MG63 (cell line): ENCODE data around the gene STX1B. TPM values are rescaled to one million over a fixed set of nuclear protein-coding genes. Genes with fewer than 3 reads are reported as not detected.
A peak's percentile ranks its signal among the peaks of the same experiment; 100 is the strongest.

Source experiments
- DNase-seq: peaks from one replicate; pipeline ENCODE4 v3.0.0-alpha.2; 2020
- H3K27me3 ChIP-seq: fragments of 250-450 bp; sonication (Bioruptor Pico); 2 replicates; pipeline ENCODE4 v1.5.1; 2020; ENCODE audit warnings: mild to moderate bottlenecking, moderate library complexity
- H3K36me3 ChIP-seq: fragments of 250-450 bp; sonication (Bioruptor Pico); 2 replicates; pipeline ENCODE4 v1.5.1; 2020; ENCODE audit warnings: mild to moderate bottlenecking, moderate library complexity
- H3K4me3 ChIP-seq: fragments of 250-450 bp; sonication (Bioruptor Pico); 2 replicates; pipeline ENCODE4 v1.5.1; 2020; ENCODE audit warnings: mild to moderate bottlenecking, moderate library complexity
- H3K9me3 ChIP-seq: fragments of 250-450 bp; sonication (Bioruptor Pico); 2 replicates; pipeline ENCODE4 v1.5.1; 2020; ENCODE audit warnings: mild to moderate bottlenecking, moderate library complexity
- total RNA-seq: library from RNA; depleted of rRNA; stranded (reverse); fragments of >200 nt; shearing (Covaris generic); gene quantifications from 2 replicates; pipeline ENCODE4 v1.2.3, GENCODE V29; 2014; ENCODE audit warnings: low replicate concordance

The STX1B gene
- total RNA-seq, 1 experiment from 2014 or later: not detected

GRCh38 chr16:30989469-30990047 is 20.9 kb downstream of the STX1B start:
- H3K27me3 ChIP-seq: no peaks in the 10 kb centered on the region
- no peaks in the 10 kb centered on the region for H3K9me3 ChIP-seq

GRCh38 chr16:30987581-30988190 is 22.8 kb downstream of the STX1B start:
- H3K9me3 ChIP-seq: no peaks in the 10 kb centered on the region
- peaks cover 31% of the 10 kb centered on the region for H3K36me3 ChIP-seq
- DNase-seq: no peak
- no peak overlapping the region for H3K4me3 ChIP-seq
- no peaks in the 10 kb centered on the region for H3K27me3 ChIP-seq

More at GRCh38 chr16:30989469-30990047, 20.9 kb downstream of the STX1B start:
- Histone ChIP-seq H3K36me3 (peaks cover 19% of the 10 kb centered on the region), H3K4me3 (no peak overlapping the region)
- no peak for DNase-seq

- H3K4me3 ChIP-seq: no peak overlapping the region
These were observed 24.1 kb downstream of the STX1B start for GRCh38 chr16:30986129-30986991.

GRCh38 chr16:30985401-30986128 is 24.9 kb downstream of the STX1B start:
- Histone ChIP-seq H3K36me3 (peaks cover 46% of the 10 kb centered on the region), H3K9me3 (no peaks in the 10 kb centered on the region), H3K27me3 (no peaks in the 10 kb centered on the region), H3K4me3 (0 out of 2 replicates have a peak overlapping the region, but pooled peaks have one; percentile 11)
- peak; percentile 46 for DNase-seq

More at GRCh38 chr16:30986129-30986991, 24.1 kb downstream of the STX1B start:
- peaks cover 39% of the 10 kb centered on the region for H3K36me3 ChIP-seq
- no peaks in the 10 kb centered on the region for H3K9me3 ChIP-seq
- no peak for DNase-seq
- no peaks in the 10 kb centered on the region for H3K27me3 ChIP-seq

GRCh38 chr16:30984669-30985400 is 25.6 kb downstream of the STX1B start, which contains the start of gene HSD3B7:
Gene HSD3B7, plus strand, starts transcription at chr16:30985207. Its CDS starts 452 bp downstream, at chr16:30985659.
- Histone ChIP-seq H3K4me3 (0 out of 2 replicates have a peak within 1 kb of the TSS, but pooled peaks have one; percentile 11), H3K27me3 (no peaks in the 10 kb centered on the region), H3K36me3 (peaks cover 52% of the 10 kb centered on the region), H3K9me3 (no peaks in the 10 kb centered on the region)
- peak; percentile 84 for DNase-seq

- H3K27me3 ChIP-seq: no peaks in the 10 kb centered on the region
- H3K9me3 ChIP-seq: no peaks in the 10 kb centered on the region
- H3K4me3 ChIP-seq: no peak overlapping the region
- peaks cover 57% of the 10 kb centered on the region for H3K36me3 ChIP-seq
- no peak for DNase-seq
These were observed 26.4 kb downstream of the STX1B start for GRCh38 chr16:30983898-30984610.

GRCh38 chr16:30983289-30983889 is 27.0 kb downstream of the STX1B start:
- no peak for DNase-seq
- Histone ChIP-seq H3K4me3 (no peak overlapping the region), H3K36me3 (peaks cover 61% of the 10 kb centered on the region), H3K27me3 (no peaks in the 10 kb centered on the region), H3K9me3 (no peaks in the 10 kb centered on the region)

GRCh38 chr16:30982548-30983288 is 27.7 kb downstream of the STX1B start:
- DNase-seq: no peak
- H3K36me3 ChIP-seq: peaks cover 64% of the 10 kb centered on the region
- H3K9me3 ChIP-seq: no peaks in the 10 kb centered on the region
- H3K27me3 ChIP-seq: no peaks in the 10 kb centered on the region
- H3K4me3 ChIP-seq: no peak overlapping the region

- peaks cover 71% of the 10 kb centered on the region for H3K36me3 ChIP-seq
- DNase-seq: no peak
- H3K9me3 ChIP-seq: no peaks in the 10 kb centered on the region
- no peaks in the 10 kb centered on the region for H3K27me3 ChIP-seq
- H3K4me3 ChIP-seq: no peak overlapping the region
These were observed 29.5 kb downstream of the STX1B start for GRCh38 chr16:30980959-30981358.

- Histone ChIP-seq H3K9me3 (no peaks in the 10 kb centered on the region), H3K4me3 (no peak overlapping the region), H3K27me3 (no peaks in the 10 kb centered on the region), H3K36me3 (peaks cover 71% of the 10 kb centered on the region)
- DNase-seq: no peak
These were observed 30.0 kb downstream of the STX1B start for GRCh38 chr16:30980434-30980833.

- no peaks in the 10 kb centered on the region for H3K27me3 ChIP-seq
- H3K36me3 ChIP-seq: peaks cover 69% of the 10 kb centered on the region
- no peak overlapping the region for H3K4me3 ChIP-seq
- H3K9me3 ChIP-seq: no peaks in the 10 kb centered on the region
- DNase-seq: no peak
These were observed 30.4 kb downstream of the STX1B start for GRCh38 chr16:30980023-30980371.

GRCh38 chr16:30979170-30980022 is 31.0 kb downstream of the STX1B start:
- no peaks in the 10 kb centered on the region for H3K9me3 ChIP-seq
- H3K27me3 ChIP-seq: no peaks in the 10 kb centered on the region
- H3K4me3 ChIP-seq: no peak overlapping the region
- H3K36me3 ChIP-seq: peaks cover 70% of the 10 kb centered on the region
- no peak for DNase-seq

GRCh38 chr16:30977502-30977901 is 32.9 kb downstream of the STX1B start:
- DNase-seq: no peak
- no peaks in the 10 kb centered on the region for H3K9me3 ChIP-seq
- no peaks in the 10 kb centered on the region for H3K27me3 ChIP-seq
- H3K4me3 ChIP-seq: no peak overlapping the region
- peaks cover 78% of the 10 kb centered on the region for H3K36me3 ChIP-seq

GRCh38 chr16:30976486-30976885 is 34.0 kb downstream of the STX1B start:
- no peak for DNase-seq
- Histone ChIP-seq H3K9me3 (no peaks in the 10 kb centered on the region), H3K36me3 (peaks cover 80% of the 10 kb centered on the region), H3K27me3 (no peaks in the 10 kb centered on the region), H3K4me3 (no peak overlapping the region)
